Bronchial epithelial cell (primary cell): ENCODE measurements around the gene GH1. TPM values are rescaled to one million over a fixed set of nuclear protein-coding genes. Genes with fewer than 3 reads are reported as not detected.

Experiments used
- DNase-seq: peaks from one replicate; pipeline ENCODE4 v3.0.0-alpha.2; 2010; ENCODE audit warnings: low read depth
- FAIRE-seq: peaks from 2 replicates; lab custom pipeline; 2011; peaks lifted over from hg19 to GRCh38; lab: Jason Lieb, UNC
- H3K27me3 ChIP-seq: 2 replicates; pipeline ENCODE4 v1.5.1; 2011; ENCODE audit warnings: low read length; ENCODE audit not compliant: control insufficient read depth, insufficient read depth
- H3K36me3 ChIP-seq: 2 replicates; pipeline ENCODE4 v1.5.1; 2011; ENCODE audit warnings: low read length; ENCODE audit not compliant: control insufficient read depth, insufficient read depth
- H3K4me3 ChIP-seq: 2 replicates; pipeline ENCODE4 v1.5.1; 2011; ENCODE audit warnings: mild to moderate bottlenecking, low read depth, low read length, control low read depth
- CTCF ChIP-seq: IDR thresholded peaks from 2 replicates; pipeline ENCODE4 v1.5.1; 2011; ENCODE audit warnings: mild to moderate bottlenecking, moderate library complexity, low read length, control low read depth, inconsistent platforms; ENCODE audit not compliant: insufficient read depth, severe bottlenecking
- total RNA-seq: library from RNA; depleted of rRNA; stranded (reverse); fragments of >200 nt; gene quantifications from 2 replicates; pipeline ENCODE4 v1.2.1, GENCODE V29; 2014

Gene GH1
- total RNA-seq, 1 donor from 2014 or later, result not detected

- Histone ChIP-seq H3K27me3 (no peaks in the 10 kb centered on the region), H3K4me3 (no peak overlapping the region), H3K36me3 (no peaks in the 10 kb centered on the region)
- no peak for DNase-seq
- FAIRE-seq, result no peak
- no peak for TF ChIP-seq CTCF
These were observed 15.8 kb upstream of the GH1 start for GRCh38 chr17:63934183-63935112.

DNA sequence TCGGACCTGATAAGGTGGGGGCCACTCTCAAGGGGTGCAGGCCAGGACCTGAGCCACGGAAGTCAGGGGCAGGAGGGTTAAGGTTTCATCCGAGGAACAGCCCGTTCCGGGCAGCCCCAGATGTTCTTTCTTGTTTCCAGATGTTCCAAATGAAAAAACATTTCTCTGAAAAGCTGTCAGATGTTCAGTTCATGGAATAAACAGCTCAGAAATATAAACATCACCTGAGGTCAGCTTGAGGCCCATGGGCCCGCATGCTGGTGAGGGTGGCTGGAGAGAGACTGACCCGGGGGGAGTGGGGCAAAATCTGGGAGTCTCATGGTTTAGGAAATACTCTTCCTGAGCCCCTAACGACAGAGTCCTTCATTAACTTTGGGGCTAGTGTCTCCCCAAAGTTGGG is 15.0 kb upstream of the GH1 start:
- H3K36me3 ChIP-seq, result no peaks in the 10 kb centered on the region
- TF ChIP-seq CTCF, result no peak
- H3K27me3 ChIP-seq, result no peaks in the 10 kb centered on the region
- DNase-seq (no peak), FAIRE-seq (no peak)
- no peak overlapping the region for H3K4me3 ChIP-seq

- no peak for TF ChIP-seq CTCF
- DNase-seq (no peak), FAIRE-seq (no peak)
- no peak overlapping the region for H3K4me3 ChIP-seq
- no peaks in the 10 kb centered on the region for H3K36me3 ChIP-seq
- H3K27me3 ChIP-seq, result no peaks in the 10 kb centered on the region
These were observed 14.1 kb upstream of the GH1 start for GRCh38 chr17:63932721-63933120.

GRCh38 chr17:63931981-63932561 is 13.4 kb upstream of the GH1 start, which contains the start of gene CD79B:
Gene CD79B (minus strand): TSS chr17:63932331. CDS start chr17:63932261, 70 bp downstream.
- no peaks in the 10 kb centered on the region for H3K27me3 ChIP-seq
- DNase-seq (no peak), FAIRE-seq (no peak)
- H3K4me3 ChIP-seq, result no peak within 1 kb of the TSS
- H3K36me3 ChIP-seq, result no peaks in the 10 kb centered on the region
- no peak for TF ChIP-seq CTCF

- TF ChIP-seq CTCF, result no peak
- Histone ChIP-seq H3K4me3 (no peak overlapping the region), H3K27me3 (no peaks in the 10 kb centered on the region), H3K36me3 (no peaks in the 10 kb centered on the region)
- FAIRE-seq (no peak), DNase-seq (no peak)
These were observed 12.4 kb upstream of the GH1 start for GRCh38 chr17:63930951-63931575.
